ENCODE data around the gene PLAC9.
A peak's percentile ranks its signal among the peaks of the same experiment; 100 is the strongest.

PLAC9 gene

DNA sequence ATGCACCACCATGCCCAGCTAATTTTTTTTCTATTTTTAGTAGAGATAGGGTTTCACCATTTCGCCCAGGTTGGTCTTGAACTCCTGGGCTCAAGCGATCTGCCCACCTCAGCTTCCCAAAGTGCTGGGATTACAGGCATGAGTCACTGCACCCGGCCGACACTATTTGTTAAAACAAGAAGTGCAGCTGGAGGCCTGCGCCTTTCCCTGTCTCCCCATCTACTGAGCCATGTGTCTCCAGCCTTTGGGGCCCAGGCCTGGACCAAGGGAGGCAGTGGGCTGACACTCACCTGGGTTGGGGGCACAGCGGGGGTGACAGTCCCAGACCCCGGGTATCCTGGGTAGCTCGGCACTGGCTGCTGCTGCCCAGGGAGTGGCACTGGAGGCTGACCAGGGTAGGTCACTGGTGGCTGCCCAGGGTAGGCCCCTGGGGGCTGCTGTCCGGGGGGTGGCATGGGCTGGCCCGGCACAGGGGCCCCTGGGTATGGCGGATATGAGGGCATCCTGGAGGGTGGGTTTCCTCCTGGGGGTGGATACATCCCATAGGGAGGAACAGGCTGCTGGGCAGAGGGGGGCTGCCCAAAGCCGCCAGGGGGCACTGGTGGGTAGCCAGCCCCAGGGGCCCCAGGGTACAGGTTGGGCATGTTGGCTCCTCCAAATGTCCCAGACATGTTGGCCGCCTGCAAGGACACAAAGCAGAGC lies 36.3 kb downstream of the PLAC9 start:
- TF ChIP-seq, protein P1, sequence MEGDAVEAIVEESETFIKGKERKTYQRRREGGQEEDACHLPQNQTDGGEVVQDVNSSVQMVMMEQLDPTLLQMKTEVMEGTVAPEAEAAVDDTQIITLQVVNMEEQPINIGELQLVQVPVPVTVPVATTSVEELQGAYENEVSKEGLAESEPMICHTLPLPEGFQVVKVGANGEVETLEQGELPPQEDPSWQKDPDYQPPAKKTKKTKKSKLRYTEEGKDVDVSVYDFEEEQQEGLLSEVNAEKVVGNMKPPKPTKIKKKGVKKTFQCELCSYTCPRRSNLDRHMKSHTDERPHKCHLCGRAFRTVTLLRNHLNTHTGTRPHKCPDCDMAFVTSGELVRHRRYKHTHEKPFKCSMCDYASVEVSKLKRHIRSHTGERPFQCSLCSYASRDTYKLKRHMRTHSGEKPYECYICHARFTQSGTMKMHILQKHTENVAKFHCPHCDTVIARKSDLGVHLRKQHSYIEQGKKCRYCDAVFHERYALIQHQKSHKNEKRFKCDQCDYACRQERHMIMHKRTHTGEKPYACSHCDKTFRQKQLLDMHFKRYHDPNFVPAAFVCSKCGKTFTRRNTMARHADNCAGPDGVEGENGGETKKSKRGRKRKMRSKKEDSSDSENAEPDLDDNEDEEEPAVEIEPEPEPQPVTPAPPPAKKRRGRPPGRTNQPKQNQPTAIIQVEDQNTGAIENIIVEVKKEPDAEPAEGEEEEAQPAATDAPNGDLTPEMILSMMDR (IDR thresholded peaks at IDR 0.05; ENCODE audit: unreplicated experiment in 3 of 3), result no peak
- H3K36me3 Mint-ChIP-seq (ENCODE audit: low read depth), result peaks cover 7% of the 10 kb centered on the region

DNA sequence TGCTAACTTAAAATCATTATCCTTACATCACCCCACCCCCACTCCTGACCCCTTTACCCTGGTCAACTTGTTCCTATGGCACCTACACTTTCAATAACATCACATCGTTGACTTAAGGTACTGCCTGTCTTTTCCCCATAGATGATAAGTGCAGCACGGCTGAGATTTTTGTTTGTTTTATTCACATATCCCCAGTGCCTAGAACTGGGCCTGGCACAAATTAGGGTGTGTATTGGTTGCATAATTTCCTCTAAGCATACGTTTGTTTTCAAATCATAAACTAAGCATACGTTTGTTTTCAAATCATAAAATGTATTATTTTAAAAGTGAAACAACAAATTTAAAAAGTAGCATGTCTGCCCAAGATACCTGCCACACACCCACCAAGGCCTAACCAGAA lies 37.5 kb downstream of the PLAC9 start:
- Mint-ChIP-seq H3K27ac (no peak overlapping the region), H3K4me1 (peaks cover 35% of the 10 kb centered on the region), H3K9me3 (no peaks in the 10 kb centered on the region), H3K27me3 (ENCODE audit: low read depth) (no peaks in the 10 kb centered on the region), H3K4me3 (no peak overlapping the region), H3K36me3 (ENCODE audit: low read depth) (peaks cover 7% of the 10 kb centered on the region)
- TF ChIP-seq, protein P1 (IDR thresholded peaks at IDR 0.05; ENCODE audit: unreplicated experiment in 3 of 3), result no peak

More for the DNA sequence above, 36.3 kb downstream of the PLAC9 start:
- Mint-ChIP-seq H3K27ac (no peak overlapping the region), H3K9me3 (no peaks in the 10 kb centered on the region), H3K4me1 (peaks cover 39% of the 10 kb centered on the region), H3K4me3 (no peak overlapping the region), H3K27me3 (ENCODE audit: low read depth) (no peaks in the 10 kb centered on the region)

DNA sequence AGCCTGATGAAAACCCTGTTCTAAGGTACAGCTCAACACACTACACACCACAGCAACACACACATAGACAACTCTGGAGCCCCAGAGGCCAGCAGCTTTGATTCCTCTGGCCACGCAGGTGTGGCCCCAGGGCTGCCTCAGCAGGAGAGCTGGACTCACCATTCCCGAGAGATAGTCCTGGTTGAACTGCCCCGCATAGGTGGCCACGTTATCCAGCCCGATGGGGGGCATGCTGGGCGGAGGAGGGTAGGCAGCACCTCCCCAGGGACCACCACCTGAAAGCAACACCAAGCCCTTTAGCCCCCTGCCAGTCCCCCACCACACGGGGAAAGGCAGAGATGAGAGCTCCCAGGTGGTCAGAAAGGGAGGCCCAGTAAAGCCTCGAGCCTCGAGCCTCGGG lies 38.1 kb downstream of the PLAC9 start:
- H3K27me3 Mint-ChIP-seq (ENCODE audit: low read depth), result no peaks in the 10 kb centered on the region
- no peaks in the 10 kb centered on the region for H3K9me3 Mint-ChIP-seq
- peaks cover 30% of the 10 kb centered on the region for H3K4me1 Mint-ChIP-seq
- no peak overlapping the region for H3K27ac Mint-ChIP-seq
- peaks cover 5% of the 10 kb centered on the region for H3K36me3 Mint-ChIP-seq (ENCODE audit: low read depth)
- no peak overlapping the region for H3K4me3 Mint-ChIP-seq
- TF ChIP-seq, protein P1 (IDR thresholded peaks at IDR 0.05; ENCODE audit: unreplicated experiment in 3 of 3), result no peak

DNA sequence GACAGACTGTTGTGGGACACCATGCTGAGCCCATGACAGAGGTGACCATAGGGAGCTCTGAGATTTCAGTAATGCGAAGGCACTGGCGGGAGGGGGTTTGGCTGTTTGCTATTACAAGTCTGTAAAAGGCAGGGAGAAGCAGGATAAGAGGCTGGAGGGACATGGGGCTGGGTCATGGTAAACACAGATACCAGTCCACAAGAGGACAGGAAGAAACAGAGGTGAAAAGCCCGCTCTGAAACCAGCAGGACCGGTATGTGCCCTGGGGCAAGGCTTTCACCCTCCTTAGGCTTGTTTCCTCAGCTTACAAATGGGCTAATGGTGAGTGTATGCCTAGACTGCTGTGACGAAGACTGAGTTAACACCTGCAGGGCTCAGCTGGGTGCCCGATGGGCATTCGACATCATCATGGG lies 38.7 kb downstream of the PLAC9 start:
- TF ChIP-seq, protein P1 (IDR thresholded peaks at IDR 0.05; ENCODE audit: unreplicated experiment in 3 of 3), result no peak
- Mint-ChIP-seq H3K4me1 (peaks cover 24% of the 10 kb centered on the region), H3K27me3 (ENCODE audit: low read depth) (no peaks in the 10 kb centered on the region), H3K36me3 (ENCODE audit: low read depth) (no peaks in the 10 kb centered on the region), H3K4me3 (no peak overlapping the region), H3K9me3 (no peaks in the 10 kb centered on the region), H3K27ac (peak overlapping the region in 1 of 3 experiments; percentile 18)

DNA sequence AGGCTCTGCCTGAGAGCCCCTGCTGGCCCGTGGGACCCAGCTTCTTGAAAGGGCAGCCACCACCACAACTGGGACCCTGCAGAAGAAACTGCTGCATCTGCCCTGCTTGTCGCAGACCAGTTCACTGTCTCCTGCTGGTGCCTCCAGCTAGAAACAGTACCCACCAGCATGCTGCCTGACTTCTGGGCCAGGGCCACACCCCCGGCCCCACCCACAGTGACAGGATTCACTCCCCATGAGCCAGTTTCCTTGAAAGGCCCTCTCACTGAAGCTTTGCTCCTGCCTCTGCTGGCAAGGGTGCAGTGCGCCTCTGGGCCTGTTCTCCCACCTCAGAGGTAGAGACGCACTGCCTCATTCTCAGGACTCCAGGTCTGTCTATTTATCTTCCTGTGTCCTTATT lies 40.4 kb downstream of the PLAC9 start:
- Mint-ChIP-seq H3K27me3 (ENCODE audit: low read depth) (no peaks in the 10 kb centered on the region), H3K4me3 (no peak overlapping the region), H3K27ac (no peak overlapping the region), H3K9me3 (no peaks in the 10 kb centered on the region), H3K36me3 (ENCODE audit: low read depth) (no peaks in the 10 kb centered on the region), H3K4me1 (peaks cover 14% of the 10 kb centered on the region)
- TF ChIP-seq, protein P1 (IDR thresholded peaks at IDR 0.05; ENCODE audit: unreplicated experiment in 3 of 3), result no peak

DNA sequence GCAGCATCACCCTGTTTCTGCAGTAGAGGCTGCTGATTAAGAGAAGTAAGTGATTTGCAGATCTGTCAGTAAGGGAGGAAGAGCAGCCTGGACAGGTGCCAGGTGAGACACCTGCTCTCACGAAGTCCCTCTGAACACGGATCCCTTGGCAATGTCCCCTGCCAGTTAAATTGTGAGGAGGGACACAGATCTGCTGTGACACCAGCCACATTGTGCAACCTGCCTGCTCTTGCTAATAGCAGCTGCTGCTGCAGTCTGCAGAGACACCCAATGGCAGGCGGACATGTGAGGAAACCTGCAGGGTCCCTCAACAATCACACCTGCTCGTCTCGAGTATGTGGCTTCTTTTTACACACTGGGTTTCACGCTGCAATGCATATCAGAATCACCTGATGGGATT lies 40.9 kb downstream of the PLAC9 start:
- TF ChIP-seq, protein P1 (IDR thresholded peaks at IDR 0.05; ENCODE audit: unreplicated experiment in 3 of 3), result no peak
- H3K9me3 Mint-ChIP-seq, result no peaks in the 10 kb centered on the region
- no peaks in the 10 kb centered on the region for H3K27me3 Mint-ChIP-seq (ENCODE audit: low read depth)
- no peak overlapping the region for H3K4me3 Mint-ChIP-seq
- no peak overlapping the region for H3K27ac Mint-ChIP-seq
- peaks cover 9% of the 10 kb centered on the region for H3K4me1 Mint-ChIP-seq
- no peaks in the 10 kb centered on the region for H3K36me3 Mint-ChIP-seq (ENCODE audit: low read depth)

Measured in nephron (organoid).